HepG2 (cell line): ENCODE data around the gene MYL12B. TPM values are rescaled to one million over a fixed set of nuclear protein-coding genes. Genes with fewer than 3 reads are reported as not detected.

Source experiments
- ATAC-seq: fragments of 200-7000 bp; cut with Tn5 transposase; 3 replicates; pipeline ENCODE4 v1.9.1; 2020; ENCODE audit warnings: mild to moderate bottlenecking, moderate library complexity
- BruUV-seq: library from RNA; stranded (reverse); fragments of 400-500 nt; replicated peaks from 2 replicates; lab custom pipeline; 2021; lab: Mats Ljungman, UMichigan
- CTCF ChIA-PET: fragments of 300-600 bp; formaldehyde crosslinking; extraction: SDS; loops from one replicate; lab custom pipeline; 2021; ENCODE audit warnings: low total read pairs, inconsistent platforms, low intra/inter-chr PET ratio; lab: Yijun Ruan, JAX
- POLR2A ChIA-PET: fragments of 350-600 bp; sonication (Branson Sonifier 250); formaldehyde crosslinking; loops from one replicate; lab custom pipeline; 2020; ENCODE audit warnings: antibody characterized with exemption, inconsistent platforms; lab: Yijun Ruan, JAX
- DNase-seq: peaks from one replicate; pipeline ENCODE4 v3.0.0-alpha.2; 2015; ENCODE audit warnings: low spot score
- FAIRE-seq: peaks from 3 replicates; lab custom pipeline; 2011; peaks lifted over from hg19 to GRCh38; lab: Jason Lieb, UNC
- H2AFZ ChIP-seq: one replicate; pipeline ENCODE4 v1.6.1; 2011; ENCODE audit warnings: low read length, inconsistent platforms
- H3K27ac ChIP-seq: fragments of 300-600 bp; 3 replicates; pipeline ENCODE4 v1.8.0; 2011; ENCODE audit warnings: mixed run types, mild to moderate bottlenecking, mixed read lengths, low read length, inconsistent platforms; ENCODE audit not compliant: insufficient read depth; ENCODE audit errors: extremely low read length
- H3K27me3 ChIP-seq, 2 experiments: fragments of 200-600 bp in 1 of 2; 2 replicates in 1 of 2; 3 replicates in 1 of 2; pipeline versions ENCODE4 v1.6.0 to v1.8.0; 2011; ENCODE audit warnings: low read length in 2 of 2, mild to moderate bottlenecking in 2 of 2, moderate library complexity in 2 of 2, inconsistent platforms in 1 of 2; ENCODE audit not compliant: insufficient read depth in 2 of 2, control insufficient read depth in 1 of 2
- H3K36me3 ChIP-seq, 2 experiments: fragments of 200-600 bp in 1 of 2; replicated peaks in 1 of 2; 2 replicates in 1 of 2; 3 replicates in 1 of 2; pipeline versions ENCODE4 v1.5.1 to v1.8.0; 2011; ENCODE audit warnings: low read length in 2 of 2, inconsistent platforms in 1 of 2; ENCODE audit not compliant: insufficient read depth in 2 of 2, control insufficient read depth in 1 of 2
- H3K4me1 ChIP-seq: 2 replicates; pipeline ENCODE4 v1.5.1; 2012; ENCODE audit warnings: low read length, inconsistent platforms; ENCODE audit not compliant: insufficient read depth
- H3K4me2 ChIP-seq: 2 replicates; pipeline ENCODE4 v1.6.0; 2011; ENCODE audit warnings: low read depth, low read length, inconsistent platforms
- H3K4me3 ChIP-seq, 3 experiments: fragments of 200-600 bp in 1 of 3; sonication (generic), shearing (Covaris generic) in 1 of 3; replicated peaks in 1 of 3; 2 replicates each; pipeline ENCODE4 v1.5.1; 2011 to 2016; ENCODE audit warnings: low read length in 3 of 3, inconsistent platforms in 2 of 3, low read depth in 2 of 3, mild to moderate bottlenecking in 2 of 3, control low read depth in 1 of 3, mixed read lengths in 1 of 3; ENCODE audit not compliant: insufficient read depth in 1 of 3
- H3K79me2 ChIP-seq: one replicate; pipeline ENCODE4 v1.6.1; 2011; ENCODE audit warnings: low read length, inconsistent platforms; ENCODE audit not compliant: insufficient read depth
- H3K9ac ChIP-seq: 2 replicates; pipeline ENCODE4 v1.6.0; 2011; ENCODE audit warnings: mild to moderate bottlenecking, low read depth, low read length, inconsistent platforms; ENCODE audit not compliant: insufficient read depth
- H3K9me3 ChIP-seq: 2 replicates; pipeline ENCODE4 v1.5.1; 2012; ENCODE audit warnings: mild to moderate bottlenecking, low read length
- H4K20me1 ChIP-seq: 2 replicates; pipeline ENCODE4 v1.6.0; 2011; ENCODE audit warnings: inconsistent platforms, mild to moderate bottlenecking, low read length, moderate library complexity; ENCODE audit not compliant: insufficient read depth
- BRCA1 ChIP-seq: sonication (generic); formaldehyde crosslinking; IDR thresholded peaks from 2 replicates; pipeline ENCODE4 v1.4.0; 2020; ENCODE audit warnings: missing genetic modification reagents
- ELF4 ChIP-seq: sonication (generic); formaldehyde crosslinking; IDR thresholded peaks from 2 replicates; pipeline ENCODE4 v1.5.0; 2020; ENCODE audit warnings: missing genetic modification reagents, mild to moderate bottlenecking, moderate library complexity, borderline replicate concordance
- POLR2G ChIP-seq: fragments of 200-400 bp; formaldehyde crosslinking; IDR thresholded peaks from 2 replicates; pipeline ENCODE4 v1.6.1; 2018; ENCODE audit warnings: mild to moderate bottlenecking, low read depth, low read length, moderate library complexity
- RBFOX2 ChIP-seq: fragments of 200-400 bp; formaldehyde crosslinking; IDR thresholded peaks from 2 replicates; pipeline ENCODE4 v1.6.1; 2017; ENCODE audit warnings: low read depth, mild to moderate bottlenecking, low read length
- RFXAP ChIP-seq: sonication (generic); formaldehyde crosslinking; IDR thresholded peaks from 2 replicates; pipeline ENCODE4 v1.4.0; 2020; ENCODE audit warnings: missing genetic modification reagents, borderline replicate concordance
- WGBS: methylation state at CpG from one replicate; pipeline ENCODE4 v1.1.6; 2017; ENCODE audit warnings: low lambda C conversion rate; 5-methylcytosine and 5-hydroxymethylcytosine counted together
- in situ Hi-C: cut with HindIII; loops from 2 replicates; pipeline ENCODE4 v1.10.0; 2017; ENCODE audit warnings: low pct_unique_long_range_greater_than_20kb; ENCODE audit not compliant: extremely low pct_ligation_motif_present
- intact Hi-C: fragments of 100-400 bp; cut with micrococcal nuclease; formaldehyde crosslinking; loops from one replicate; pipeline ENCODE4 v1.10.0; 2022; ENCODE audit not compliant: unreplicated experiment
- polyA plus RNA-seq, 8 experiments: library from polyadenylated mRNA; depleted of rRNA in 3 of 8; stranded (reverse) in 7 of 8; unstranded in 1 of 8; fragments of >200 nt; fragmentation: Illumina TruSeq in 4 of 8; extraction: Trizol in 4 of 8; gene quantifications; 2 replicates each; pipeline versions ENCODE4 v1.2.1 to v1.2.3, GENCODE V29; 2011 to 2016; ENCODE audit warnings: low read depth in 4 of 8, missing spikeins in 1 of 8, mixed read lengths in 1 of 8; ENCODE audit not compliant: insufficient read depth in 1 of 8
- total RNA-seq, 5 experiments: library from RNA; depleted of rRNA; stranded (reverse); fragments of >200 nt; fragmentation: Illumina TruSeq; extraction: Trizol; gene quantifications; 2 replicates each; pipeline ENCODE4 v1.2.3, GENCODE V29; 2016; ENCODE audit warnings: low read depth in 1 of 5
- TF ChIP-seq, protein P1 (sequence below): IDR thresholded peaks from 2 replicates; pipeline ENCODE4 v1.6.1; 2016; ENCODE audit warnings: mild to moderate bottlenecking, missing biosample characterization, missing genetic modification reagents
- TF ChIP-seq, protein P2 (sequence below): IDR thresholded peaks from 2 replicates; pipeline ENCODE4 v1.6.1; 2012; ENCODE audit warnings: low read depth, low read length, improper control_type of control experiment

Gene MYL12B
- total and polyA plus RNA-seq, 2 of the 13 experiments (the other 11 are each of a cell fraction or from before 2014, with no cell fraction given), result 265 to 340 TPM

DNA sequence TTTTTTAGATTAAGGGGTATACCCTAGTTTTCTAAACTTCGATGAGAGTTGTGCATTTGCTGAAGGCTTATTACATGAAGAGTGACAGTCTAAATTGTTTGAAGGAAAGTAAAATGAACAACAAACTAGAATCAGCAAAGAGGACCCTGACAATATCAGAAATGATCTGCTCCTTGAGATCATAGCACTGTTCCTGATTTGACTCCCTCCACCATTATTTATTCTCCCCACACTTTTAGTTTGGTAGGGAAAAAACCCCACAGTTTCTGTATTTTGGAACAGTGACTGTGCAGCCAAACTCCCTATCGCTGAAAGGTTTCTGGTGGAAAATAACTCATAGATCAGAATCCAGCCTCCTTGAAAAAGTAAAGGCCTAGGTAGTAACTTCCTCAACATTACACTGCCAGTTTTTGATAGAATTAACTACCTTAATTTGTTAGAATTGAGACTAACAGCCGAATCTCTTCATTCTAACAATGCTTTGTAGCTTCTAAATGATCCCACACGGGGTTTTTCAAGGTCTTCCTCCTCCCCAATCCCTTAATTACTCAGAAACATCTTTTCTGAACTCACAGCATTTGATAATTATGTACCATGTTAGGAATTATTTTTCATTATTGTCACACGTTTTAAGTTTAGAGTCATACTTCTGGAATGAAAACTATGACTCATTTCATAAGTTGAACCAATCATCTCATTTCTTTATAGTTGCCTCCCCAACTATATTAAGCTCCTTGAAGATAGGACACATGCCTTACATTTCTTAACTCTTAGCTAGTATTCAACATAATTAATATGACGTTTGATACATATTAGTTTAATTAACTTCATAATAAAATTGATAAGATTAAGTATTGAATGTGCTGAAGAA lies 11.5 kb upstream of the MYL12B start:
- Histone ChIP-seq H3K79me2 (peaks cover 70% of the 10 kb centered on the region), H3K9me3 (no peaks in the 10 kb centered on the region), H2AFZ (no peak overlapping the region), H3K9ac (no peak overlapping the region), H3K27me3 (no peaks in the 10 kb centered on the region; a peak in 2 of 5 replicates), H3K4me1 (peaks cover 50% of the 10 kb centered on the region), H3K36me3 (peaks cover 4 to 24% of the 10 kb centered on the region in 2 experiments; a peak in 4 of 5 replicates), H3K4me2 (peak overlapping the region; percentile 14), H4K20me1 (peaks cover 13% of the 10 kb centered on the region; the same call in 1 of the 2 replicates), H3K4me3 (no peak overlapping the region), H3K27ac (no peak overlapping the region)
- WGBS, result 77% methylated on average over 6 of the region's 6 CpGs
- no peak for DNase-seq
- in situ Hi-C loops, result no loop called here
- ChIA-PET POLR2A (interaction anchor here (0.7 kb wide), 1 partner anchor 94 kb away, joined by 3 read pairs; no protein-coding TSS in a partner anchor), CTCF (no interaction called here)
- TF ChIP-seq RBFOX2, result 0 out of 2 replicates have a peak, but pooled peaks have one; percentile 31
- no peak for TF ChIP-seq ELF4 (CRISPR knock-in tag)
- TF ChIP-seq POLR2G, result peak; percentile 48
- no peak for TF ChIP-seq RFXAP
- TF ChIP-seq BRCA1 (CRISPR knock-in tag), result no peak
- TF ChIP-seq, protein P1, sequence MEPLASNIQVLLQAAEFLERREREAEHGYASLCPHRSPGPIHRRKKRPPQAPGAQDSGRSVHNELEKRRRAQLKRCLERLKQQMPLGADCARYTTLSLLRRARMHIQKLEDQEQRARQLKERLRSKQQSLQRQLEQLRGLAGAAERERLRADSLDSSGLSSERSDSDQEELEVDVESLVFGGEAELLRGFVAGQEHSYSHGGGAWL, result no peak
- TF ChIP-seq, protein P2, sequence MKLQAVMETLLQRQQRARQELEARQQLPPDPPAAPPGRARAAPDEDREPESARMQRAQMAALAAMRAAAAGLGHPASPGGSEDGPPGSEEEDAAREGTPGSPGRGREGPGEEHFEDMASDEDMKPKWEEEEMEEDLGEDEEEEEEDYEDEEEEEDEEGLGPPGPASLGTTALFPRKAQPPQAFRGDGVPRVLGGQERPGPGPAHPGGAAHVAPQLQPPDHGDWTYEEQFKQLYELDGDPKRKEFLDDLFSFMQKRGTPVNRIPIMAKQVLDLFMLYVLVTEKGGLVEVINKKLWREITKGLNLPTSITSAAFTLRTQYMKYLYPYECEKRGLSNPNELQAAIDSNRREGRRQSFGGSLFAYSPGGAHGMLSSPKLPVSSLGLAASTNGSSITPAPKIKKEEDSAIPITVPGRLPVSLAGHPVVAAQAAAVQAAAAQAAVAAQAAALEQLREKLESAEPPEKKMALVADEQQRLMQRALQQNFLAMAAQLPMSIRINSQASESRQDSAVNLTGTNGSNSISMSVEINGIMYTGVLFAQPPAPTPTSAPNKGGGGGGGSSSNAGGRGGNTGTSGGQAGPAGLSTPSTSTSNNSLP, result 0 out of 2 replicates have a peak, but pooled peaks have one; percentile 22
- no peak for FAIRE-seq
- intact Hi-C loops, result no loop called here
- no peak for ATAC-seq
- no TSS peak for BruUV-seq
